ENCODE data around the gene ZSWIM1. TPM values are rescaled to one million over a fixed set of nuclear protein-coding genes. Genes with fewer than 3 reads are reported as not detected.
A peak's percentile ranks its signal among the peaks of the same experiment; 100 is the strongest.

The ZSWIM1 gene
- total RNA-seq, 1 experiment from 2014 or later, result 17.4 TPM

- TF ChIP-seq STAT6 (CRISPR knock-in tag; conservative IDR thresholded peaks at IDR 0.05; ENCODE audit: low read depth), result no peak
- peak; percentile 98 for TF ChIP-seq ARID4B (CRISPR knock-in tag; IDR thresholded peaks at IDR 0.05; ENCODE audit: borderline replicate concordance)
- TF ChIP-seq RELA (CRISPR knock-in tag; IDR thresholded peaks at IDR 0.05; ENCODE audit: borderline replicate concordance), result peak; percentile 44; the same call in 1 of the 2 replicates
- TF ChIP-seq ZBTB21 (CRISPR knock-in tag; IDR thresholded peaks at IDR 0.05; ENCODE audit: borderline replicate concordance), result 0 out of 2 replicates have a peak, but pooled peaks have one; percentile 9
- TF ChIP-seq CREB1 (CRISPR knock-in tag; IDR thresholded peaks at IDR 0.05), result no peak
- TF ChIP-seq OVOL2 (CRISPR knock-in tag; IDR thresholded peaks at IDR 0.05; ENCODE audit: borderline replicate concordance), result no peak
- peak; percentile 93 for TF ChIP-seq GABPB1 (CRISPR knock-in tag; IDR thresholded peaks at IDR 0.05)
- 0 out of 2 replicates have a peak, but pooled peaks have one; percentile 47 for TF ChIP-seq FOXJ3 (CRISPR knock-in tag; IDR thresholded peaks at IDR 0.05; ENCODE audit: borderline replicate concordance)
- no peak for TF ChIP-seq EMX1 (CRISPR knock-in tag; IDR thresholded peaks at IDR 0.05)
- TF ChIP-seq ZNF423 (CRISPR knock-in tag; IDR thresholded peaks at IDR 0.05), result peak; percentile 59; the same call in 1 of the 2 replicates
- no peak for TF ChIP-seq ZNF219 (CRISPR knock-in tag; IDR thresholded peaks at IDR 0.05; ENCODE audit: borderline replicate concordance)
- peak; percentile 84; the same call in 1 of the 2 replicates for TF ChIP-seq TEAD1 (CRISPR knock-in tag; IDR thresholded peaks at IDR 0.05)
- peak; percentile 85; the same call in 1 of the 2 replicates for TF ChIP-seq FOXP4 (CRISPR knock-in tag; IDR thresholded peaks at IDR 0.05)
- TF ChIP-seq SP1 (CRISPR knock-in tag; conservative IDR thresholded peaks at IDR 0.05), result peak; percentile 96
- TF ChIP-seq TP53 (CRISPR knock-in tag; IDR thresholded peaks at IDR 0.05), result peak; percentile 81
- peak; percentile 33; the same call in 1 of the 2 replicates for TF ChIP-seq JUN (CRISPR knock-in tag; IDR thresholded peaks at IDR 0.05)
- TF ChIP-seq USF1 (CRISPR knock-in tag; IDR thresholded peaks at IDR 0.05), result peak; percentile 100
- TF ChIP-seq ZNF425 (CRISPR knock-in tag; conservative IDR thresholded peaks at IDR 0.05), result no peak
These were observed 10.3 kb downstream of the ZSWIM1 start, which contains the start of the genes CTSA and NEURL2 (continued) for GRCh38 chr20:45890985-45891983.

All from WTC11 (cell line).